CD4-positive, alpha-beta T cell treated with Interferon gamma for 1 hour (primary cell): Measurements from ENCODE around the gene NFIC.
"Not testable (repeated sequence)": the region's sequence is repeated elsewhere in the genome, so short reads cannot be mapped to it uniquely, and the experiment has no call there.

Source experiments
- DNase-seq: peaks from one replicate; pipeline ENCODE4 v3.0.0-alpha.2; 2020

NFIC gene

DNA sequence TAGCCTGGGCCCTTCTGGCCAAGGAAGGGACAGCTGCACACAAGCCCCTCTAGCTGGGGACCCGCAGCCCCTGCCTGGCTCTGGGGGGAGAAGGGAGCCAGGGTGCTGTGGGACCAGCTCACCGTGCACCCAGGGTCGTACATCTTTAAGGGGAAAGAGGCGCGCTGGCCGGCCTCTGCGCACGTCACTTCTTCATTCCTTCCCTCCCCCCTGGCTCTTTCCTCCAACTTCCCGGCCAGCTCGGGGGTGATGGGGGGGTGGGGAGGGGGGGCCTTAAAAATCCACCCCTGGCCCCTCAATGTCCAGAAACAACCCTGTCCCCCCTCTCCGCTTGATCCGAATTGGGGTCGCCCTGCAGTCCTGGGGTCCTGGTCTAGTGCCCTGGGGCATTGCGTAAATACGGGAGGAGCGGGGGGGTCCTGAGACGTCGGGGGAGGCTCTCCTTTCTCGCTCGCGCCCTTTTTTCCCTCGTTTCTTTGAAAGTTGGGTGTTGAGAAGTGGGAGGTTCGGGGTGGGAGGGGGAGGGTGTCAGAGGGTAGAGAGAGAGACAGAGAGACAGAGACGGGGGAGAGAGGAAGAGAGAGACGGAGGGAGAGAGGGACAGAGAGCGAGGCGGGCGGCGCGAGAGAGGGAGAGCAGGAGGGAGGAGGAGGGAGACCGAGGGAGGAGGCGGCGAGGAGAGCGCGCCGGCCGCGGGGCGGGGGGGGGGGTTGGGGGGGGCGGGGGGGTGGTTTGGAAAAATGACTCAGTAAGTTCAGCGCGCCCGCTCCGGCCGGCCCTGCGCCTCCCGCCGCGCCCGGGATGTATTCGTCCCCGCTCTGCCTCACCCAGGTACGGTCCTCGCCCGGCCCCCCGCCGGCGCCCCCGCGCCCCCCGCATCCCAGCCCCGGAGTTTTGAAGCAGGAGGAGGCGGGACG, at the start of gene NFIC:
NFIC (plus strand) TSS at position 748 of the 917 bp plus-strand sequence; CDS start at position 802, 54 bp downstream.
- DNase-seq = peak; percentile 35

GRCh38 chr19:3316659-3317207, 49.6 kb upstream of the NFIC start:
- no peak for DNase-seq

DNA sequence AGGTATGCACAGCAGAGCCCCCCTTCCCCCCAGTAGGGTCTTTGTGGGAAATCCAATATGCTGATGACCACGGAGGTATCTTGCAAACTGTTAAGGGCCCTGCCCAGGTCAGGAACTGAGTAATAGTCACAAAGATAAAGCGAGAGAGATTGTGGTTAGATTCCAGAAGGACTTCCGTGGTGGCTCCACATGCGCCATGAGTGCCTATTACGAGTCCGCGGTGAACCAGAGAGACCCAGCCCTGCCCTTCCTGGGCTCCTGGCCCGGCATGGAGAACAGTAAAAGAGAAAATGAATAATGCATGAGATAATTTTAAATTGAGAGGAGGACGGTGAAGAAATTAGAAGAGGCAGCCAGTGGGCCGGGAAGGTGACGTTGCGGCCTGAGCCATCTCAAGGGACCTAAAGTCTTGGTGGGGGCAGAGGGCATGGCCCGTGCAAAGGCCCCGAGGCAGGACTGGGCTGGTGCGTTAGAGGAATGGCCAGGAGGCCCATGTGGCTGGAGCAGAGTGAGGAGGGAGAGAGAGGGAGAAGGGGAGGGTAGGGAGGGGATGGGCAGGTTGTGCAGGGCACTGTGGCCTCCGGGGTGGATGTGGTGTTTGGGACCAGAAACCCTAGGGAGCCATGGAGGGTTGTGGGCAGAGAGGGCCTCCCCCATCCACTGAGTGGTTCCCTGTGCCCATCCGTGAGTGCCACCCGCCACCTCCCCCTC, 46.6 kb upstream of the NFIC start:
- DNase-seq = no peak

DNA sequence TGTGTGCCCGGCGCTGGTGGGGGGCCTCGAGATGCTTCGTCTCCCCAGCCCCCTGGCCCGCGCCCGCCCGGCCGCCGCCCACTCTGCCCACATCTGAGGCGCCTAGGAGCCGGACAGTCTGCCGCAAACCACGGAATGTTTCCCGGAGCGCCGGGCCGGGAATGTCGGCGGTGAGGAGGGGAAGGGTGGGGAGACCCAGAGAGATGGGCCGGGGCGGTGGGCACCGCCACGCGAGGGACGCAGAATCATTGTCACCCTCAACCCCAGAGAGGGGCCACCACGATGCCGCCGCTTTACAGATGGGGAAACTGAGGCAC, 46.1 kb upstream of the NFIC start:
- DNase-seq = no peak

DNA sequence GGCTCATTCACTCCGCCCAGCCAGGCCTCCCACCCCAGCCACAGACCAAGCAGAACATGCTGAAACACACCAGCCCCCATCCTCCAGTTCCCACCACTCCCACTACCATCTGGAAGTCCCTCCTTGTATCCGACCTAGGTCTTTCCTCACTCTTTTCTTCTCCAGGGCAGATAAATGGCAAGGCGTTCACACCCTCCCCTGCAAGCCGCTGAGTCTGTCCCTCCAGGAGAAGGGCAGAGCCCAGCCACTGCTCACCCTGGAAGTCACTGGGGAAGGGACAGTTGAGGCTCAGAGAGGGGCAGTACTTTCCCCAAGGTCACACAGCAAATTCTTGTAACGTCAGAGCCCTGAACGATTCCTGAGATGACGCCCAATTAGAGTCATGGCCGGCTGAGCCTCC, 45.5 kb upstream of the NFIC start:
- no peak for DNase-seq

- no peak for DNase-seq
Measured at GRCh38 chr19:3321696-3322095, 44.7 kb upstream of the NFIC start.

GRCh38 chr19:3322199-3322978, 44.0 kb upstream of the NFIC start:
- no peak for DNase-seq

GRCh38 chr19:3323026-3323425, 43.4 kb upstream of the NFIC start:
- no peak for DNase-seq

- no peak for DNase-seq
Measured at GRCh38 chr19:3323658-3324057, 42.7 kb upstream of the NFIC start.

DNA sequence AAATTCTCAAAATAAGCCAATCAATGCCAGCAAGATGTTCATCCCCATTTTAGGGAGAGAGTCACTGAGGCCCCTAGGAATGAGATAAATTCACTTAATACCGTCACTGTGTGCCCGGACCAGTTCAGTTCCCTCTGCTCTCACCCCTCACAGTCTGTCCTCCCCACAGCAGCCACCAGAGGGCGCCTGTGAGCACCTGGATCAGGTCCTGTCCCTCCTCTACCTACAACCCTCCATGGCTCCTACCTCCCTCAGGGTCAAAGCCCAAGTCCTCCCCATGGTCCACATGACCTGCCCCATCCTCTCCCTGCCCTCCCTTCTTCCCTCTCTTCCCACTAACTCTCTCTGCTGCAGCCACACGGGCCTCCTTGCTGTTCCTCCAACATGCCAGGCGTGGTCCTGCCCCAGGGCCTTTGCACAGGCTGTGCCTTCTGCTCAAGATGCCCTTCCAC, 42.0 kb upstream of the NFIC start:
- peak; percentile 49 for DNase-seq

GRCh38 chr19:3325451-3325850, 40.9 kb upstream of the NFIC start:
- DNase-seq = no peak

- DNase-seq = no peak
Measured at GRCh38 chr19:3328743-3329142, 37.6 kb upstream of the NFIC start.

DNA sequence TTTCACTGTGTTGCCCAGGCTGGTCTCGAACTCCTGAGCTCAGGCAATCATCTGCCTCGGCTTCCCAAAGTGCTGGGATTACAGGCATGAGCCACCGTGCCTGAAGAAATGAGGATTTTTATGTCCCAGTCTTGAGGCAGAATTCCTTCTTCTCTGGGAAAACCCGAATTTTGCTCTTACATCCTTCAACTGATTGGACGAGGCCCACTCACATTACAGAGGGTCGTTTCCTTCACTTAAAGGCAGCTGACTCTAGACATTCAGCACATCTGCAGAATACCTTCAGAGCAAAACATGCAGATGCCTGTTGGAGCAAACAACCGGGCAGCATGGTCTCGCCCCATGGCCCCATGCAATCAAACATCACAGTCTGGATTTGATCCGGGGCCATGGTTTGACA, 36.3 kb upstream of the NFIC start:
- no peak for DNase-seq

GRCh38 chr19:3332232-3332631, 34.2 kb upstream of the NFIC start:
- not testable (repeated sequence) for DNase-seq

DNA sequence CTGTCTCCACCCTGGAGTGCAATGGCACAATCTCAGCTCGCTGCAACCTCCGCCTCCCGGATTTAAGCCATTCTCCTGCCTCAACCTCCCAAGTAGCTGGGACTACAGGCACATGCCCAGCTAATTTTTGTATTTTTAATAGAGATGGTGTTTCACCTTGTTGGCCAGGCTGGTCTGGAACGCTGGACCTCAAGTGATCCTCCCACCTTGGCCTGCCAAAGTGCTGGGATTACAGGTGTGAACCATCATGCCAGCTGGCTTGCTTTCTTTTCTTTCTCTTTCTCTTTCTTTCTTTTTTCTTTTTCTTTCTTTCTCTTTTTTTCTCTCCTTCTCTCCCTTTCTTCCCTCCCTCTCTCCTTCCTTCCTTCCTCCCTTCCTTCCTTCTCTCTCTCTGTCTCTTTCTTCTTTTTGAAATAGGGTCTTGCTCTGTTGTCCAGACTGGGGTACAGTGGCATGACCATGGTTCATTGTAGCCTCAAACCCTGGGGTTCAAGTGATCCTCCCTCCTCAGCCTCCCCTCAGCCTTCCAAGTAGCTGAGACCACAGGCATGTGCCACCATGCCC, 33.3 kb upstream of the NFIC start:
- DNase-seq = no peak

- DNase-seq = no peak
Measured at GRCh38 chr19:3333662-3334061, 32.7 kb upstream of the NFIC start.

- not testable (repeated sequence) for DNase-seq
Measured at GRCh38 chr19:3334749-3335430, 31.5 kb upstream of the NFIC start.

GRCh38 chr19:3335431-3336350, 30.7 kb upstream of the NFIC start:
- DNase-seq = no peak

DNA sequence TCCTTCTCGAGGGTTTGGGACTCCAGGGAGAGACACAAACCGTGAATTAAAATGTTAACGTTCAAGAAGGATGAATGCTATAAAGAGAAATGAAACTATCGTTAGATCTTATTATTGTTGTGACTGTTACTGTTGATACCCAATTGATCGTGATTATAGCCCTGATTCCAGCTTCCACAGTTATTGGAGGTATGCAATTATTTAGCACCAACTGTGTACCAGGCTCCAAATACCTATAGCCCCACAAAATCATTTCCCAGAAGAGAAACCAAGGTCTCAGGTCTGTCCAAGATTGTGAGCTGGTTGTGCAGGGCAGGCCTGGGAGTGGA, 30.1 kb upstream of the NFIC start:
- no peak for DNase-seq

GRCh38 chr19:3336680-3337523, 29.5 kb upstream of the NFIC start:
- no peak for DNase-seq
